ENCODE data around the gene RTBDN. TPM values are rescaled to one million over a fixed set of nuclear protein-coding genes. Genes with fewer than 3 reads are reported as not detected.

RTBDN gene
- total and polyA plus RNA-seq, 2 of the 8 experiments (the other 6 are each of a cell fraction or from before 2014, with no cell fraction given): 4.0 to 4.8 TPM

- 2% methylated on average over 26 of the region's 69 CpGs; no CpG with 5 or more reads in 1 of the 2 experiments for WGBS, 2 experiments (ENCODE audit: extremely low coverage in 1 of 2, insufficient coverage in 1 of 2, insufficient read length in 1 of 2, insufficient replicate concordance in 2 of 2, low coverage in 1 of 2, low lambda C conversion rate in 2 of 2, missing lambda C conversion rate in 1 of 2)
- Histone ChIP-seq H2BK5ac (ENCODE audit: low read depth, low read length) (no peak within 1 kb of the TSS), H3K23me2 (ENCODE audit: low read depth, low read length) (peaks cover 26% of the 10 kb centered on the region), H3K56ac (replicated peaks; ENCODE audit: insufficient read length, low read depth, low read length) (no peak within 1 kb of the TSS), H2AFZ (ENCODE audit: low read length) (no peak within 1 kb of the TSS), H3K79me2 (ENCODE audit: control insufficient read depth in 1 of 2, insufficient read depth in 2 of 2, low read length in 2 of 2) (peaks cover 0 to 9% of the 10 kb centered on the region in 2 experiments; a peak in 2 of 4 replicates), H2BK20ac (ENCODE audit: low read length) (0 out of 2 replicates have a peak within 1 kb of the TSS, but pooled peaks have one; percentile 3), H3K18ac (ENCODE audit: extremely low read depth, low read length) (peak within 1 kb of the TSS; percentile 62), H3K79me1 (ENCODE audit: low read depth, low read length) (peaks cover 11% of the 10 kb centered on the region), H4K8ac (ENCODE audit: extremely low read depth, insufficient read depth, low read length) (peak within 1 kb of the TSS; percentile 81), H3K9ac (replicated peaks in 1 of 4; ENCODE audit: extremely low read depth in 1 of 4, low read depth in 3 of 4, low read length in 3 of 4) (peak within 1 kb of the TSS in 2 of 4 experiments; percentile 35 to 44; a peak in 4 of 7 replicates), H3K4me2 (ENCODE audit: insufficient read depth in 1 of 2, low read depth in 2 of 2, low read length in 2 of 2) (peak within 1 kb of the TSS; percentile 73 to 75), H3K23ac (ENCODE audit: insufficient read length) (no peak within 1 kb of the TSS), H4K91ac (replicated peaks; ENCODE audit: insufficient read length, low read length) (no peak within 1 kb of the TSS), H3K27me3 (replicated peaks in 1 of 4; ENCODE audit: control insufficient read depth in 3 of 4, extremely low read depth in 1 of 4, insufficient read depth in 3 of 4, low read length in 3 of 4) (peaks cover 0 to 13% (median 9%) of the 10 kb centered on the region in 4 experiments; a peak in 5 of 7 replicates), H2BK15ac (ENCODE audit: low read length) (0 out of 2 replicates have a peak within 1 kb of the TSS, but pooled peaks have one; percentile 6), H2BK12ac (ENCODE audit: low read depth, low read length) (peak within 1 kb of the TSS; percentile 77; the same call in 1 of the 2 replicates), H3K27ac (ENCODE audit: low read depth, low read length) (no peak within 1 kb of the TSS), H3K4me3 (ENCODE audit: extremely low read depth in 1 of 4, insufficient read depth in 2 of 4, low read depth in 3 of 4, low read length in 4 of 4) (peak within 1 kb of the TSS; percentile 59 to 92 (median 62)), H2BK120ac (replicated peaks; ENCODE audit: low read depth, low read length) (no peak within 1 kb of the TSS), H3K9me3 (ENCODE audit: insufficient read depth in 2 of 2, low read depth in 1 of 2, low read length in 1 of 2) (no peaks in the 10 kb centered on the region), H3K4ac (replicated peaks; ENCODE audit: insufficient read length, low read depth, low read length) (no peak within 1 kb of the TSS), H4K20me1 (replicated peaks in 1 of 2; ENCODE audit: control insufficient read depth in 1 of 2, insufficient read depth in 2 of 2, low read length in 2 of 2) (peaks cover 8 to 21% of the 10 kb centered on the region in 2 experiments), H3K4me1 (replicated peaks in 1 of 4; ENCODE audit: control insufficient read depth in 3 of 4, insufficient read depth in 4 of 4, low read length in 3 of 4) (peaks cover 8 to 43% (median 19%) of the 10 kb centered on the region in 4 experiments), H3K14ac (ENCODE audit: insufficient read length) (no peak within 1 kb of the TSS), H4K5ac (ENCODE audit: insufficient read length, low read depth, low read length) (no peak within 1 kb of the TSS), H3K36me3 (ENCODE audit: control insufficient read depth in 2 of 4, insufficient read depth in 4 of 4, low read length in 3 of 4) (peaks cover 0 to 3% (median 0%) of the 10 kb centered on the region in 4 experiments; a peak in 1 of 8 replicates), H2AK5ac (ENCODE audit: low read depth, low read length) (peak within 1 kb of the TSS; percentile 47; the same call in 1 of the 2 replicates)
- DNase-seq (ENCODE audit: low read depth in 1 of 2, low spot score in 2 of 2): peak in 1 of 2 experiments; percentile 86
- ChIA-PET CTCF (ENCODE audit: partially characterized antibody) (interaction anchor here (0.9 to 1.5 kb wide), 4 partner anchors 9 to 65 kb away, joined by 3 to 13 read pairs (median 5); no protein-coding TSS in a partner anchor), POLR2A (ENCODE audit: partially characterized antibody) (interaction anchor here (0.6 to 1.3 kb wide), 2 partner anchors 24 to 74 kb away, joined by 3 to 4 read pairs; no protein-coding TSS in a partner anchor)
- FAIRE-seq: no peak
- TF ChIP-seq CBX8 (IDR thresholded peaks at IDR 0.05; ENCODE audit: borderline replicate concordance, low read depth, low read length) (no peak), GTF2F1 (IDR thresholded peaks at IDR 0.05; ENCODE audit: borderline replicate concordance, low read depth, low read length) (no peak), SUZ12 (IDR thresholded peaks at IDR 0.05; ENCODE audit: low read length) (no peak), RNF2 (IDR thresholded peaks at IDR 0.05; ENCODE audit: borderline replicate concordance, low read depth, low read length, missing control alignments, poor library complexity, severe bottlenecking) (no peak), CHD1 (IDR thresholded peaks at IDR 0.05; ENCODE audit: low read depth, low read length) (no peak), TCF12 (IDR thresholded peaks at IDR 0.05; ENCODE audit: low read depth, low read length) (no peak), EZH2 (IDR thresholded peaks at IDR 0.05; ENCODE audit: low read depth, low read length, severe bottlenecking) (no peak), CTBP2 (IDR thresholded peaks at IDR 0.05; ENCODE audit: borderline replicate concordance, insufficient read depth, insufficient read length, low read length) (no peak), CREB1 (IDR thresholded peaks at IDR 0.05) (0 out of 2 replicates have a peak, but pooled peaks have one; percentile 8), TBP (IDR thresholded peaks at IDR 0.05; ENCODE audit: low read depth, low read length) (no peak), POLR2AphosphoS5 (IDR thresholded peaks at IDR 0.05; ENCODE audit: low read depth, low read length) (no peak)
Measured at GRCh38 chr19:12838182-12838885, 4.0 kb upstream of the RTBDN start, which contains the start of gene MAST1. MAST1 (plus strand) TSS chr19:12838515; CDS start chr19:12838573, 58 bp downstream.

Measured in H1 (cell line).